Fibroblast of villous mesenchyme (primary cell): ENCODE results near the gene POMT2. TPM values are rescaled to one million over a fixed set of nuclear protein-coding genes. Genes with fewer than 3 reads are reported as not detected.
"Not testable (repeated sequence)": the region's sequence is repeated elsewhere in the genome, so short reads cannot be mapped to it uniquely, and the experiment has no call there.

ENCODE experiments used
- DNase-seq: peaks from one replicate; pipeline ENCODE4 v3.0.0-alpha.2; 2010; ENCODE audit warnings: low read depth
- H3K4me3 ChIP-seq: 2 replicates; pipeline ENCODE4 v1.5.1; 2011; ENCODE audit warnings: low read depth, mild to moderate bottlenecking, low read length
- CTCF ChIP-seq: IDR thresholded peaks from 2 replicates; pipeline ENCODE4 v1.5.1; 2012; ENCODE audit warnings: low read depth, mild to moderate bottlenecking, low read length; ENCODE audit not compliant: insufficient read depth
- total RNA-seq: library from RNA; depleted of rRNA; stranded (reverse); fragments of >200 nt; gene quantifications from 2 replicates; pipeline ENCODE4 v1.2.3, GENCODE V29; 2012

The POMT2 gene
- total RNA-seq, 1 donor, result 18.1 TPM

DNA sequence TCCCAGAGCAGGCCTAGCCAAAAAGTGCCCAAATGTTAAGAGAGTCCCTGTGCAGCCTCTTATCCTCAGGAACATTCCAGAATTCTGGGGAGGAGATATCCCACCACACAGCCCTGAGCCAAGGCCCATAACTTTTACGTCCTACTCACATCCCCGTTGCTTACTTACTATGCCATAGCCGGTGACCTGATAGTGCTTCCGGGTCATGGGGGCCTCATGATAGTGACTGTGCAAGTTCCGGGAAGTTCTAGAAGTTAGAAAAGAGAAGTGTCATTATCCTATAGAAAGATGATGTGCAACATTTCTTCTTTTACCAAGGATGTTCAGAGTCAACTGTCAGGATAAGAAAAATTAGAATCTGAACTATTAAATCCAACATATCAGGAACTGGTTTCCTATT is 34.1 kb downstream of the POMT2 start:
- DNase-seq, result no peak
- no peak overlapping the region for H3K4me3 ChIP-seq
- TF ChIP-seq CTCF, result no peak

DNA sequence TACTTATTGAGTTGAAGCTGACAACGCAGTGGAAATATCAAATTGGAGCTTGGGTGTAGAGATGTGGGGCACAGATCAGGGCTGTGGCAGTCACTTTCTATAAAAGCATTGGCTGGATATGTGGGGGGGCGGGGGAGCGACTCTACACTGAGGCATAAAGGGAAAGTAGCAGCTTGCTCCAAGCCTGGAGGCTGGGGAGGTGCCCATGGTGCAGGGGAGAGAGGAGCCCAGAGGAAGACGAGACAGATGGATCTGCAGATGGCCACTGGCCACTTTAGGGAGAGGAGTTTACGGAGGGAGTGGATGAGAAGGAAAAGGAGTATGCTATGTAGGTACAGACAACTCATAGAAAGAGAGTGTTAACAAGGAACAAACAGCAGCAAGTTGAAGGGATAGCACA is 36.2 kb downstream of the POMT2 start:
- DNase-seq, result no peak
- TF ChIP-seq CTCF, result no peak
- H3K4me3 ChIP-seq, result no peak overlapping the region

GRCh38 chr14:77284066-77284465 is 36.6 kb downstream of the POMT2 start:
- no peak for DNase-seq
- TF ChIP-seq CTCF, result no peak
- H3K4me3 ChIP-seq, result no peak overlapping the region

DNA sequence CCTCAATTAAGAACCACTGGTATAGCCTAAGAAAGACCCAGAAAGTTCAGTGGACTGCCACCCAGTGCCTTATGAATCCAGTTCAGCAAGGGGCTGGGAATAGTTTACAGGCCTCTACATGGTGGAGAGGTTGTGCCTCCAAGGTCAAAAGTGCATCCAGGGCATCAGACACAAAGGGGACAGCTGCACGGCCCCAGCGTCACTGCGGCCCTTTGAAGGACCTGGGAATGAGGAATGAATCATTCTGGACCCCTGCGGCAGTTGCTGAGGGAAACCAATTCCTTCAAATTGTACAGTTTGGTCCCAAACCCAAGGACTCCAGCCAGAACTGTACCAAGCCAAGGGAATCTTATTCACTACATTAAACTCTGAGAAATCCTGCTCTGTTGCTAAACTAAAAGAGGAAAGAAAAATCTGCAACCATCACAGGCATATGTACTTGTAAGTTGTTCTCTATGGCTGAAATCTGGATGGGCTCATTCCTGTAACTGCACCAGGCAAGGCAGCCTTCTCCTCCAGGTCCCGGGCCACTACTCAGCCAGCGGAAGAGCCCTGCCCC is 38.8 kb downstream of the POMT2 start:
- DNase-seq, result no peak
- no peak overlapping the region for H3K4me3 ChIP-seq
- TF ChIP-seq CTCF, result no peak

- not testable (repeated sequence) for H3K4me3 ChIP-seq, DNase-seq
Observed at GRCh38 chr14:77280921-77281320, 39.8 kb downstream of the POMT2 start.

GRCh38 chr14:77279719-77280118 is 41.0 kb downstream of the POMT2 start:
- no peak overlapping the region for H3K4me3 ChIP-seq
- no peak for DNase-seq
- TF ChIP-seq CTCF, result no peak

- H3K4me3 ChIP-seq, result no peak overlapping the region
- no peak for DNase-seq
- TF ChIP-seq CTCF, result no peak
Observed at GRCh38 chr14:77278461-77279230, 42.0 kb downstream of the POMT2 start.
